SU-DHL-6 (cell line): Measurements from ENCODE around the gene GABBR2.

Experiments
- CTCF ChIP-seq: fragments of 200-600 bp; sonication (generic); IDR thresholded peaks from one replicate; pipeline ENCODE4 v1.5.1; 2017; ENCODE audit warnings: antibody characterized with exemption, mild to moderate bottlenecking, low read length, moderate library complexity; ENCODE audit not compliant: insufficient read depth, poor library complexity, severe bottlenecking
- EZH2phosphoT487 ChIP-seq: fragments of 200-600 bp; sonication (generic), shearing (Covaris generic); conservative IDR thresholded peaks from 2 replicates; pipeline ENCODE4 v1.6.1; 2018; ENCODE audit warnings: mild to moderate bottlenecking, antibody characterized with exemption, low read length, moderate library complexity, mixed read lengths

- no peak for TF ChIP-seq CTCF
- TF ChIP-seq EZH2phosphoT487, result no peak
Measured at GRCh38 chr9:98563212-98563907, 145.4 kb downstream of the GABBR2 start.
